Measurements from ENCODE around the gene C22orf23. TPM values are rescaled to one million over a fixed set of nuclear protein-coding genes. Genes with fewer than 3 reads are reported as not detected.

Gene C22orf23
- polyA plus RNA-seq, 1 of the 3 experiments (the other 2 are of a cell fraction), result 0.33 TPM

GRCh38 chr22:37943136-37943824 is 10.1 kb downstream of the C22orf23 start:
- Histone ChIP-seq H3K27ac (ENCODE audit: low read depth in 2 of 2, low read length in 1 of 2) (no peak overlapping the region), H3K4me1 (ENCODE audit: control insufficient read depth in 1 of 2, insufficient read depth in 2 of 2, low read depth in 1 of 2, low read length in 1 of 2) (no peaks in the 10 kb centered on the region), H3K79me2 (ENCODE audit: insufficient read depth) (no peaks in the 10 kb centered on the region), H3K9me3 (no peaks in the 10 kb centered on the region), H2AFZ (ENCODE audit: low read depth) (no peak overlapping the region), H3K9me2 (no peaks in the 10 kb centered on the region), H3F3A (replicated peaks; ENCODE audit: insufficient read depth) (no peaks in the 10 kb centered on the region), H3K4me2 (no peak overlapping the region), H3K9ac (no peak overlapping the region), H3K4me3 (ENCODE audit: low read depth in 2 of 2, low read length in 1 of 2) (no peak overlapping the region), H4K20me1 (ENCODE audit: insufficient read depth) (no peaks in the 10 kb centered on the region), H3K36me3 (replicated peaks in 1 of 2; ENCODE audit: control insufficient read depth in 1 of 2, insufficient read depth in 2 of 2, low read length in 1 of 2) (peaks cover 0 to 3% of the 10 kb centered on the region in 2 experiments), H3K27me3 (ENCODE audit: insufficient read depth) (no peaks in the 10 kb centered on the region)
- DNase-seq, result no peak
- TF ChIP-seq POLR2AphosphoS5 (IDR thresholded peaks at IDR 0.05; ENCODE audit: low read depth, low read length) (no peak), ELF1 (IDR thresholded peaks at IDR 0.05) (no peak), GATA2 (CRISPR knock-in tag; IDR thresholded peaks at IDR 0.05) (no peak), SIN3A (IDR thresholded peaks at IDR 0.05; ENCODE audit: borderline replicate concordance, low read depth, low read length) (no peak), FOSL2 (IDR thresholded peaks at IDR 0.05; ENCODE audit: borderline replicate concordance, low read depth) (no peak), EZH2phosphoT487 (IDR thresholded peaks at IDR 0.05; ENCODE audit: borderline replicate concordance, low read depth) (no peak), YY1 (IDR thresholded peaks at IDR 0.05; ENCODE audit: low read depth) (no peak), RFX5 (IDR thresholded peaks at IDR 0.05; ENCODE audit: low read length) (no peak), RXRA (IDR thresholded peaks at IDR 0.05; ENCODE audit: borderline replicate concordance, low read depth) (no peak), NRF1 (IDR thresholded peaks at IDR 0.05; ENCODE audit: low read depth, low read length) (no peak), MXI1 (IDR thresholded peaks at IDR 0.05; ENCODE audit: low read depth, low read length) (no peak), SMC3 (IDR thresholded peaks at IDR 0.05; ENCODE audit: low read depth, low read length) (no peak)
- CTCF ChIA-PET, result interaction anchor here (1.1 kb wide), 1 partner anchor 9 kb away, joined by 5 read pairs; no protein-coding TSS in a partner anchor
- 89% methylated on average over 6 of the region's 12 CpGs for WGBS (ENCODE audit: low lambda C conversion rate)
- POLR2A ChIA-PET, result no interaction called here

- ChIA-PET POLR2A (interaction anchor here (0.8 kb wide), 1 partner anchor 38 kb away, joined by 3 read pairs; no protein-coding TSS in a partner anchor), CTCF (interaction anchor here (1.3 kb wide), 1 partner anchor 22 kb away, joined by 3 read pairs; no protein-coding TSS in a partner anchor)
- Histone ChIP-seq H3F3A (replicated peaks; ENCODE audit: insufficient read depth) (no peaks in the 10 kb centered on the region), H3K4me2 (no peak overlapping the region), H2AFZ (ENCODE audit: low read depth) (no peak overlapping the region), H3K36me3 (replicated peaks in 1 of 2; ENCODE audit: control insufficient read depth in 1 of 2, insufficient read depth in 2 of 2, low read length in 1 of 2) (peaks cover 0 to 6% of the 10 kb centered on the region in 2 experiments), H3K9me3 (no peaks in the 10 kb centered on the region), H3K27ac (ENCODE audit: low read depth in 2 of 2, low read length in 1 of 2) (no peak overlapping the region), H3K79me2 (ENCODE audit: insufficient read depth) (no peaks in the 10 kb centered on the region), H3K4me1 (ENCODE audit: control insufficient read depth in 1 of 2, insufficient read depth in 2 of 2, low read depth in 1 of 2, low read length in 1 of 2) (no peaks in the 10 kb centered on the region), H3K9ac (no peak overlapping the region), H4K20me1 (ENCODE audit: insufficient read depth) (no peaks in the 10 kb centered on the region), H3K9me2 (no peaks in the 10 kb centered on the region), H3K27me3 (ENCODE audit: insufficient read depth) (no peaks in the 10 kb centered on the region), H3K4me3 (ENCODE audit: low read depth in 2 of 2, low read length in 1 of 2) (no peak overlapping the region)
- WGBS (ENCODE audit: low lambda C conversion rate), result 100% methylated on average over 1 of the region's 8 CpGs
- DNase-seq, result no peak
- no peak for TF ChIP-seq TCF12 (IDR thresholded peaks at IDR 0.05)
- no peak for TF ChIP-seq FOXJ3 (CRISPR knock-in tag; IDR thresholded peaks at IDR 0.05)
- TF ChIP-seq RXRA (IDR thresholded peaks at IDR 0.05; ENCODE audit: borderline replicate concordance, low read depth), result no peak
- TF ChIP-seq NFIC (IDR thresholded peaks at IDR 0.05; ENCODE audit: borderline replicate concordance), result no peak
- TF ChIP-seq MEF2A (IDR thresholded peaks at IDR 0.05; ENCODE audit: borderline replicate concordance, low read depth), result no peak
- TF ChIP-seq FOXM1 (IDR thresholded peaks at IDR 0.05; ENCODE audit: low read depth), result no peak
- no peak for TF ChIP-seq ELF1 (IDR thresholded peaks at IDR 0.05)
- TF ChIP-seq TEAD4 (IDR thresholded peaks at IDR 0.05; ENCODE audit: borderline replicate concordance, insufficient read depth), result no peak
- no peak for TF ChIP-seq RCOR1 (IDR thresholded peaks at IDR 0.05; ENCODE audit: low read length)
- TF ChIP-seq YY1 (IDR thresholded peaks at IDR 0.05; ENCODE audit: low read depth), result no peak
Observed at GRCh38 chr22:37942133-37942532, 11.3 kb downstream of the C22orf23 start.
